K562 (cell line): ENCODE measurements around the gene CENPB. TPM values are rescaled to one million over a fixed set of nuclear protein-coding genes. Genes with fewer than 3 reads are reported as not detected.

Experiments
- ATAC-seq: fragments of 200-7000 bp; cut with Tn5 transposase; 3 replicates; pipeline ENCODE4 v1.9.1; 2020; ENCODE audit warnings: moderate library complexity
- BruUV-seq: library from RNA; stranded (reverse); fragments of 400-500 nt; replicated peaks from 2 replicates; lab custom pipeline; 2021; lab: Mats Ljungman, UMichigan
- CTCF ChIA-PET: fragments of 300-600 bp; formaldehyde crosslinking; extraction: SDS; loops from one replicate; lab custom pipeline; 2021; ENCODE audit warnings: low intra/inter-chr PET ratio; lab: Yijun Ruan, JAX
- POLR2A ChIA-PET: fragments of 300-600, 350-650 bp; sonication (Branson Sonifier 250); formaldehyde crosslinking; extraction: SDS; loops from one replicate; lab custom pipeline; 2021; ENCODE audit warnings: antibody characterized with exemption, inconsistent platforms; lab: Yijun Ruan, JAX
- DNase-seq, 4 experiments: peaks; one replicate each; pipeline versions ENCODE4 v3.0.0 to v3.0.0-alpha.2; 2011 to 2018; ENCODE audit warnings: low spot score in 3 of 4, mixed read lengths in 3 of 4; ENCODE audit errors: extremely low read depth in 1 of 4
- FAIRE-seq: peaks from 2 replicates; lab custom pipeline; 2011; peaks lifted over from hg19 to GRCh38; lab: Jason Lieb, UNC
- H2AFZ ChIP-seq: 2 replicates; pipeline ENCODE4 v1.6.0; 2011; ENCODE audit warnings: low read depth, low read length, control low read depth, inconsistent platforms
- H3K27ac ChIP-seq: fragments of 200-600 bp; 3 replicates; pipeline ENCODE4 v1.8.0; 2011; ENCODE audit warnings: low read depth, mild to moderate bottlenecking, control low read depth, inconsistent platforms, low read length, moderate library complexity, mixed read lengths; ENCODE audit errors: extremely low read depth
- H3K27me3 ChIP-seq, 2 experiments: fragments of 300-600 bp in 1 of 2; 2 replicates in 1 of 2; 3 replicates in 1 of 2; pipeline versions ENCODE4 v1.6.0 to v1.8.0; 2011; ENCODE audit warnings: inconsistent platforms in 2 of 2, low read length in 2 of 2, mild to moderate bottlenecking in 1 of 2, mixed read lengths in 1 of 2, moderate library complexity in 1 of 2; ENCODE audit not compliant: control insufficient read depth in 2 of 2, insufficient read depth in 2 of 2
- H3K36me3 ChIP-seq: fragments of 300-600 bp; 3 replicates; pipeline ENCODE4 v1.8.0; 2011; ENCODE audit warnings: mild to moderate bottlenecking, low read length, inconsistent platforms; ENCODE audit not compliant: control insufficient read depth, insufficient read depth
- H3K4me1 ChIP-seq, 2 experiments: fragments of 200-600 bp in 1 of 2; replicated peaks in 1 of 2; 2 replicates in 1 of 2; 3 replicates in 1 of 2; pipeline versions ENCODE4 v1.5.1 to v1.8.0; 2011; ENCODE audit warnings: inconsistent platforms in 2 of 2, low read length in 2 of 2, mild to moderate bottlenecking in 1 of 2, mixed read lengths in 1 of 2, moderate library complexity in 1 of 2; ENCODE audit not compliant: control insufficient read depth in 2 of 2, insufficient read depth in 2 of 2
- H3K4me2 ChIP-seq: 2 replicates; pipeline ENCODE4 v1.6.1; 2011; ENCODE audit warnings: low read length, control low read depth, inconsistent platforms, mixed read lengths; ENCODE audit not compliant: insufficient read depth
- H3K4me3 ChIP-seq: fragments of 200-600 bp; sonication (generic), shearing (Covaris generic); 2 replicates; pipeline ENCODE4 v1.5.1; 2016; ENCODE audit warnings: control low read depth, inconsistent platforms
- H3K79me2 ChIP-seq: fragments of 200-600 bp; 3 replicates; pipeline ENCODE4 v1.8.0; 2011; ENCODE audit warnings: low read length, inconsistent platforms; ENCODE audit not compliant: control insufficient read depth, insufficient read depth
- H3K9ac ChIP-seq, 2 experiments: 2 replicates each; pipeline versions ENCODE4 v1.6.0 to v1.6.1; 2011; ENCODE audit warnings: low read depth in 2 of 2, low read length in 2 of 2, control low read depth in 1 of 2, inconsistent platforms in 1 of 2, mild to moderate bottlenecking in 1 of 2, mixed read lengths in 1 of 2; ENCODE audit not compliant: insufficient read depth in 1 of 2
- H3K9me1 ChIP-seq: one replicate; pipeline ENCODE4 v1.6.0; 2011; ENCODE audit warnings: inconsistent platforms, mild to moderate bottlenecking, low read length, moderate library complexity; ENCODE audit not compliant: control insufficient read depth, insufficient read depth
- H3K9me3 ChIP-seq: replicated peaks from 2 replicates; pipeline ENCODE4 v1.5.1; 2011; ENCODE audit warnings: low read depth, low read length, inconsistent platforms; ENCODE audit not compliant: control insufficient read depth, insufficient read depth
- H4K20me1 ChIP-seq: replicated peaks from 2 replicates; pipeline ENCODE4 v1.6.1; 2011; ENCODE audit warnings: low read length, inconsistent platforms, mixed read lengths; ENCODE audit not compliant: control insufficient read depth, insufficient read depth
- NFIC ChIP-seq: fragments of 450-650 bp; IDR thresholded peaks from 2 replicates; pipeline ENCODE4 v1.6.1; 2017; ENCODE audit warnings: mild to moderate bottlenecking, inconsistent platforms
- SMAD4 ChIP-seq: fragments of 250-450 bp; sonication (Bioruptor Pico); conservative IDR thresholded peaks from 2 replicates; pipeline ENCODE4 v1.8.0; 2021; ENCODE audit warnings: inconsistent platforms, mild to moderate bottlenecking, moderate library complexity
- ZNF121 ChIP-seq: sonication (generic); formaldehyde crosslinking; conservative IDR thresholded peaks from 2 replicates; pipeline ENCODE4 v1.8.0; 2022; ENCODE audit warnings: missing genetic modification reagents
- WGBS: fragments of 100-300 bp; shearing (Covaris generic); methylation state at CpG from one replicate; pipeline ENCODE4 v1.1.6; 2016; ENCODE audit warnings: low coverage, mixed read lengths; ENCODE audit not compliant: insufficient coverage; ENCODE audit errors: missing lambda C conversion rate; 5-methylcytosine and 5-hydroxymethylcytosine counted together
- in situ Hi-C: fragments of 300-500 bp; cut with MboI; formaldehyde crosslinking; loops from 4 replicates; pipeline ENCODE4 v1.15.0; 2018; ENCODE audit warnings: inconsistent platforms, mixed read lengths
- intact Hi-C: fragments of 100-400 bp; cut with micrococcal nuclease; formaldehyde crosslinking; loops from 2 replicates; pipeline ENCODE4 v1.14.2; 2022
- polyA plus RNA-seq, 8 experiments: library from polyadenylated mRNA; depleted of rRNA in 4 of 8; stranded (reverse) in 5 of 8; unstranded in 3 of 8; fragments of >200 nt; fragmentation: Nextera tagmentation in 2 of 8; fragmentation: Illumina TruSeq in 1 of 8; extraction: Ambion mirVana in 2 of 8; extraction: Trizol in 1 of 8; gene quantifications; 2 replicates each; pipeline versions ENCODE4 v1.2.1 to v1.2.3, GENCODE V29; 2011 to 2014; ENCODE audit warnings: inconsistent platforms in 1 of 8, missing spikeins in 1 of 8
- total RNA-seq, 7 experiments: library from RNA; depleted of rRNA in 6 of 7; stranded (reverse); fragments of >200 nt in 6 of 7; fragmentation: Illumina TruSeq in 2 of 7; extraction: Trizol in 2 of 7; gene quantifications; 2 replicates each; pipeline versions ENCODE4 v1.2.1 to v1.2.3, GENCODE V29; 2011 to 2021; ENCODE audit warnings: low replicate concordance in 1 of 7

The CENPB gene
- total and polyA plus RNA-seq, 9 of the 15 experiments (the other 6 are each of a cell fraction or from before 2014, with no cell fraction given), result 0.17 to 70.8 (median 24.9) TPM

DNA sequence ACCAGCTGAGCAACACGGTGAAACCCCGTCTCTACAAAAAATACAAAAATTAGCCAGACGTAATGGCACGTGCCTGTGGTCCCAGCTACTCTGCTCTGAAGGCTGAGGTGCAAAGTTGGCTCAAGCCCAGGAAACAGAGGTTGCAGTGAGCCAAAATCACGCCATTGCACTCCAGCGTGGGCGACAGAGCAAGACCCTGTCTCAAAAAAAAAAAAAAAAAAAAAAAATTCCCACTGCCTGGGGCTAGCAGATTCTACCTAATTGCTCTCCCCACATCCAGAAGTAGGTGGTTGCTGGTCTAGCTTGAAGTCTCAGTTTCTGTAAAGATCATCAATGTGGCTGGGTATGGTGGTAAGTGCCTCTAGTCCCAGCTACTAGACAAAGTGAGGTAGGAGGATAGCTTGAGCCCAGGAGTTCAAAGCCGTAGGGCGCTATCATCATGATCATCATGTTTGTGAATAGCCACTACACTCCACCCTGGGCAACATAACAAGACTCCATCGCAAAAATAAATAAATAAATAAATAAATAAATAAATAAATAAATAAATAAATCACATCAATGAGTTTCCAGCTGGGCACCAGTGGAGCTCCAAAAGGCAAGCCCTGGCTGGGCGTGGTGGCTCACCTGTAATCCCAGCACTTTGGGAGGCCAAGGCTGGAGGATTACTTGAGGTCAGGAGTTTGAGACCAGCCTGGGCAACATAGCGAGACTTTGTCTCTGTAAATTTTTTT is 27.5 kb upstream of the CENPB start:
- Histone ChIP-seq H2AFZ (no peak overlapping the region), H3K79me2 (no peaks in the 10 kb centered on the region), H3K9me1 (no peaks in the 10 kb centered on the region), H3K4me1 (peaks cover 18 to 21% of the 10 kb centered on the region in 2 experiments), H3K36me3 (no peaks in the 10 kb centered on the region), H3K9ac (no peak overlapping the region), H3K27ac (no peak overlapping the region), H3K4me2 (no peak overlapping the region), H4K20me1 (no peaks in the 10 kb centered on the region), H3K27me3 (no peaks in the 10 kb centered on the region), H3K9me3 (no peaks in the 10 kb centered on the region), H3K4me3 (no peak overlapping the region)
- FAIRE-seq (no peak), ATAC-seq (no peak), DNase-seq (peak in 1 of 4 experiments; percentile 1)
- TF ChIP-seq NFIC, result peak; percentile 41; the same call in 1 of the 2 replicates
- no peak for TF ChIP-seq SMAD4 (CRISPR knock-in tag)
- TF ChIP-seq ZNF121 (CRISPR knock-in tag), result peak; percentile 21; the same call in 1 of the 2 replicates
- intact Hi-C loops, result no loop called here
- 67% methylated on average over 9 of the region's 12 CpGs for WGBS
- CTCF ChIA-PET, result no interaction called here
- POLR2A ChIA-PET, result interaction anchor here (0.6 kb wide), 1 partner anchor 13 kb away, joined by 3 read pairs; no protein-coding TSS in a partner anchor
- in situ Hi-C loops, result no loop called here
- BruUV-seq, result no TSS peak
